SW 1271 (cell line): ENCODE results near the gene DNAJB7.
"Not testable (repeated sequence)": the region's sequence is repeated elsewhere in the genome, so short reads cannot be mapped to it uniquely, and the experiment has no call there.

Experiments
- DNase-seq, 2 experiments: peaks; one replicate each; lab custom pipeline; 2025; lab: John Stamatoyannopoulos, UW

DNAJB7 gene

DNA sequence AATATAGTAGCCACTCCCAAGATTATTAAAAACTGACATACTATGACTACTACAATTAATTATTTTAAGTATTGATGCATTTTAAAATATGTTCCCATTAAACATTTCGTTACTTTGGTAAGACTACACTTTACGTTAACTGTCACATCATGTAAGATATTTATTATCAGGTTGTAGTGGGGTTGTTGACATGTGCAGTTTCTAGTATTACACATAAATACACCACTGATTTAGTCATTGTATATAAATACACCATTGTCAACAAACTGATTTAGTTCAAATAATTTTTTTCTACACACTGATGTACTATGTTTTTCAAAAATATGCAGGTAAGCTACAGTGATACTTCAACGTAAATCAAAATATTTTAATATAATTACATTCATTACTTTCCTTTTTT, 17.0 kb downstream of the DNAJB7 start:
- DNase-seq, result no peak

- DNase-seq, result no peak
These were observed 23.4 kb downstream of the DNAJB7 start for GRCh38 chr22:40838486-40838885.

DNA sequence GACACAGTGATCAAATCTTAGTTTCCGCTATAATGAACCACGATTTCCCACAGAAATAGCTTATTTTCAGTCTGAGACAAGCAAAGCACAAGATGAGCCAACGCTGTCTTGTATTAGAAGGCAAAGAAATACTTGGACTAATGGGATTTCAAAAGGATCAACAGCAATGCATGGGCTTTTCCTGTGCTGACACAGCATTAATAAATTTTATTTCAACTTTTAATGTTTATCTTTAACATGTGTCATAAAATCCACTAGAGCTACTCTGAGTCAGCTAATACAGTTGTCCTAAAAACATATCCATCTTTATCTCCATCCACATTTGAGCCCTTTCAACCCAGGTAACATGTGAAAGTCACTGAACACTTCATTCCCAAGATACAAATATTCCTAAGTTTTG, 27.3 kb downstream of the DNAJB7 start:
- DNase-seq, result no peak

DNA sequence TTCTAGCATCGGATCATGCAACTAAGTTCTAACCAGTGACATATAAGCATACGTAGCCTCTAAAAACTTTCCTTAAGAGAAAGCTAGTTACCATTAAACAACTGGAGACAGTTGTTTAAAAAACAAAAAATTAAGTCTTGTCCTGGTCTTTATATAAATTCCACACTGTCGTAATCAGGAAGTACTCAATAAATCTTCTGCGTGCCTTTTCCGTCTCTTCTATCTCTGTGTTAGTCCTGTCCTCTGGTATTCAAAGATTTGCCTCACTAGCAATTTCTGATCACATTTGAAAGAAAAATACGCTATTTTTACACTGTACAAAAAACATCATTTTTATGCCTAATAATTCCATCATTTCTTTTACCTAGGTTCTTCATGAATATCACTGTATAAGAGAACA, 32.8 kb downstream of the DNAJB7 start:
- DNase-seq, result no peak

- no peak for DNase-seq
These were observed 34.8 kb downstream of the DNAJB7 start for GRCh38 chr22:40826984-40827741.

DNA sequence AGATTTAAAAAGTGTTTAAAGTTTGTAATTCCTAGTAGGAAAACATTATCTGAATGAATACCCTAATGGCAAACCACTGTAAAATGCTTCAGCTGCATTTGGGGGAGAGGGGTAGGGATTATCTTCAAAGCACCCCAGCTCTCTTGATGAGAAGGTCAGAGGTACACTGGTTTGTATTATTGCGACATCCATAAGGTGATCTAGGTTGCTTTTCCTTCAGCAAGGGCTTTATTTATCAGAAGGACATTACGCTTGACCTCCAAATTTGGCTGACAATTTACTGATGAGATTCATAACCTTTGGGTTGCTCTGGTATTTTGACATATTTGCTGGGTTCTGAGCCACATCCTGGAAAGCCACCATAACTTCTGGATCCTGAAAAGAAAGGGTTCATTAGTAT, 35.6 kb downstream of the DNAJB7 start:
- DNase-seq, result not testable (repeated sequence)

DNA sequence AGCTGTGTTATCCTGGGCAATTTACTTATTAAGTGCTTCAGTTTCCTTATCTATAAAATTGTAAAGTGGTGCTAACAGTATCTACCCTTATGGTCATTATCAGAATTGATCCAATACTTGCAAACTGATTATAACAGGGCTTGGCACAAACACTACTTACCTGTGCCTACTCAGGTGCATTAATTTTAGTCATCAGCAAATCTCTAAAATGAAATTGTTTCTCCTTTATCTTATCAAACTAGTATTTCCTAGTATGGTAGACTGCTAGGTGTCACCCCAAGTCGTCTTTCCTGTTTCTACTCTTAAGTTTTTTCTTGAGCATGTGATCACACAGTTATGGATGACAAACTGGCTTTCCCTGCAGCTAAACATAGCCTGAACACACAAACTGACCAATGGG, 38.5 kb downstream of the DNAJB7 start:
- DNase-seq, result no peak

DNA sequence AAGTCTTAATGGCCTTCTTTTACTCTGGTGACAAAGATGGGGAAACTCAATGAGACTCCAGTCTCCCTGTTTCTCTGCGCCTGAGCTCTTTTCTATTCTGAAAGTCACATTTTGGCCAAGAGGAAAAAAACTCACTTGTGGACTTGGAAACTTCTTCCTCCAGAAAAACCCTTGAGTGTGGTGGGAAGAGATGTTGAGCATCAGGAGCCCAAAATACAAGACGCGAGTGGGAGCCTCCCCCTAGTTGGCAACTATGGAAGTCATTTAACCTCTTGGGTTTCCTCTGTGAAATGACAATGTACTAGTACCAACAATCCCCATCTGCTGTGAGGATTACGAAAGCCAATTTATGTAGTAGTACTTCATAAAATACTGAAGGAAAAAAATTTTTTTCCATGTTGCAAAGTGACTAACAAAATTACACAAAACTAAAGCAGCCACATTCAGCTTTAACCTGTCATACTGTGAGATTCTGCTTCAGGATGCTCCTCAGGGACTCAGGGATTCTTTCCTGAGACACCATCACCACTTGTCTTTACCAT, 42.2 kb downstream of the DNAJB7 start:
- DNase-seq, result no peak

DNA sequence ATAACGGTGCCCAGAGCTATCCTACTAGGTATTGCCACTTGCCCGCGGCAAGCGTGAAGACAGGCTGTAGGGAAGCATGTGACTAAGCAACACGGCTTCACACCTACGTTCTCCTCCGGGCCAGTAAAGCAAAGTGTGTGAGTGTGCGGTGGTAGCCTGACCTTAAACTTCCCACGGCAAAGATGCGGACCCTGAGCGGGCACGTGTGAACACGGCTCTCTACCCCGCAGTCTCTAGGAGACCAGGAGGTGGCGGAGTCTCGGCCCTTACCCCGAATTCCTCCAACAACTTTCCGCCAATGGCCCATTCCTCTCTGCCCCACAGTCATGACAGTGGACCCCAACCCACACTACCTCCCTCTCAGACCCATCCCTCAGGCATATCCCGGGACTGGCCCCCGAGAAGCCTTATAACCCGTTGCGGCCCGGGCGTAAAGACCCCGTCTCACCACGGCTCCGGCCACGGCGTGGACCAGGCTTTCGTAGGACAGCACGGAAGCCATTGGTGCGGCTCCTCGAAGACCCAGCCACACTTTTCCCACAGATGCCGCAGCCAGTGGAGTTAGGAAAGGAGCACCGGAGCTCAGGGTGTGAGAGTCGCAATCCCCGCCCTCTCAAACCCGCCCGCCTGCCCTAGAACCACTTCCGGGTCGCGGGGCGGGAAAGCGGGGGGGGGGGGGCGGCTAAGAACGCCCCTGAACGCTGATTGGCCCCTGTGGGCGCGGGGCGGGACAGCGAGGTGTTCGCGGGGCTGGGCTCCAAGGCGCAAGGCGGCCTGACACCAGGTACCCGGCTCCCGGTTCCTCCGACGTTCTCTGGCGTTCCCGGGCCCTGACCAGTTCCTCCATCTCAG, 42.9 kb downstream of the DNAJB7 start, which contains the start of gene SLC25A17:
Gene SLC25A17 (minus strand): TSS at position 600 of the 852 bp plus-strand sequence. CDS start 98 bp downstream, at position 502.
- DNase-seq, result peak; percentile 44 to 72

GRCh38 chr22:40818192-40818746, 43.6 kb downstream of the DNAJB7 start:
- DNase-seq, result no peak

DNA sequence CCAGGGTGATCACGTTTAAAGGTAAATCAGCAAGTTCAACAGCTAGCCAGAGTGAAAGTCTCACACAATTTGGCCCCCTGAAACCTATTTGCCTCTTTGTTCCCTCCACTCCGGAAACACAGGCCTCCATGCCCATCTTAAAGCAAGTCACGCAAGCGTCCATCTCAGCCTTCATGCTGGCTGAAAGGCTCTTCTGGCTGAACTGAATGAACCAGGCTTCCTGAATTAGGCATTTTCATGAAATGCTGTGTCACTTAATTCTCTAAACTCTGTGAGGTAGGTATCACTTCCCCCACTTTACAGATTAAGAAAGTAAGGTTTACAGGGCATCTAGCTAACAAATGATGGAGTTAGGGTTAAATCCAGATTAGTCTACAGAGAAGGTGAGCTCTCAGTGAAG, 44.2 kb downstream of the DNAJB7 start:
- no peak for DNase-seq

GRCh38 chr22:40813912-40814315, 48.0 kb downstream of the DNAJB7 start:
- no peak for DNase-seq
